HUES48 (cell line): ENCODE measurements around the gene SF3A1.

ENCODE experiments used
- H3K27ac ChIP-seq: one replicate; pipeline ENCODE4 v1.7.0; 2013; ENCODE audit warnings: low read depth, low read length, inconsistent platforms
- H3K27me3 ChIP-seq: 2 replicates; pipeline ENCODE4 v1.6.1; 2013; ENCODE audit warnings: mild to moderate bottlenecking, low read length; ENCODE audit not compliant: control insufficient read depth, insufficient read depth
- H3K36me3 ChIP-seq: 2 replicates; pipeline ENCODE4 v1.6.1; 2013; ENCODE audit warnings: low read length; ENCODE audit not compliant: control insufficient read depth, insufficient read depth
- H3K4me1 ChIP-seq: 2 replicates; pipeline ENCODE4 v1.6.1; 2013; ENCODE audit warnings: mild to moderate bottlenecking, low read length; ENCODE audit not compliant: control insufficient read depth, insufficient read depth
- H3K4me3 ChIP-seq: 2 replicates; pipeline ENCODE4 v1.5.1; 2013; ENCODE audit warnings: mild to moderate bottlenecking, low read depth, low read length
- H3K9ac ChIP-seq: 2 replicates; pipeline ENCODE4 v1.6.1; 2013; ENCODE audit warnings: mild to moderate bottlenecking, low read depth, low read length, moderate library complexity
- H3K9me3 ChIP-seq: 2 replicates; pipeline ENCODE4 v1.6.1; 2013; ENCODE audit warnings: low read length; ENCODE audit not compliant: control insufficient read depth, insufficient read depth

SF3A1 gene

GRCh38 chr22:30290342-30291057 is 66.2 kb downstream of the SF3A1 start:
- Histone ChIP-seq H3K36me3 (peaks cover 12% of the 10 kb centered on the region; the same call in 1 of the 2 replicates), H3K9me3 (no peaks in the 10 kb centered on the region), H3K9ac (no peak overlapping the region), H3K4me1 (peaks cover 18% of the 10 kb centered on the region), H3K4me3 (peak overlapping the region; percentile 83), H3K27ac (no peak overlapping the region), H3K27me3 (no peaks in the 10 kb centered on the region)

GRCh38 chr22:30289980-30290313 is 66.7 kb downstream of the SF3A1 start:
- Histone ChIP-seq H3K9me3 (no peaks in the 10 kb centered on the region), H3K27me3 (no peaks in the 10 kb centered on the region), H3K4me3 (peak overlapping the region; percentile 83), H3K36me3 (peaks cover 12% of the 10 kb centered on the region; the same call in 1 of the 2 replicates), H3K4me1 (peaks cover 18% of the 10 kb centered on the region), H3K9ac (no peak overlapping the region), H3K27ac (no peak overlapping the region)

GRCh38 chr22:30289141-30289979 is 67.3 kb downstream of the SF3A1 start, which contains the start of gene CASTOR1:
Gene CASTOR1, minus strand, starts transcription at chr22:30289505. Its CDS starts 8 bp downstream, at chr22:30289497.
- peak within 1 kb of the TSS; percentile 83 for H3K4me3 ChIP-seq
- peaks cover 12% of the 10 kb centered on the region; the same call in 1 of the 2 replicates for H3K36me3 ChIP-seq
- H3K4me1 ChIP-seq = peaks cover 18% of the 10 kb centered on the region
- no peak within 1 kb of the TSS for H3K9ac ChIP-seq
- no peaks in the 10 kb centered on the region for H3K9me3 ChIP-seq
- H3K27ac ChIP-seq = no peak within 1 kb of the TSS
- H3K27me3 ChIP-seq = no peaks in the 10 kb centered on the region

GRCh38 chr22:30288419-30289140 is 68.1 kb downstream of the SF3A1 start:
- no peak overlapping the region for H3K9ac ChIP-seq
- no peaks in the 10 kb centered on the region for H3K27me3 ChIP-seq
- no peaks in the 10 kb centered on the region for H3K9me3 ChIP-seq
- peaks cover 12% of the 10 kb centered on the region; the same call in 1 of the 2 replicates for H3K36me3 ChIP-seq
- no peak overlapping the region for H3K27ac ChIP-seq
- peaks cover 18% of the 10 kb centered on the region for H3K4me1 ChIP-seq
- H3K4me3 ChIP-seq = peak overlapping the region; percentile 83

GRCh38 chr22:30287648-30288418 is 68.9 kb downstream of the SF3A1 start:
- no peaks in the 10 kb centered on the region for H3K27me3 ChIP-seq
- H3K27ac ChIP-seq = no peak overlapping the region
- H3K9me3 ChIP-seq = no peaks in the 10 kb centered on the region
- H3K9ac ChIP-seq = no peak overlapping the region
- H3K36me3 ChIP-seq = 0 out of 2 replicates have a peak, but pooled peaks cover 9% of the 10 kb centered on the region
- H3K4me3 ChIP-seq = peak overlapping the region; percentile 83
- H3K4me1 ChIP-seq = peaks cover 18% of the 10 kb centered on the region

- H3K9me3 ChIP-seq = no peaks in the 10 kb centered on the region
- no peaks in the 10 kb centered on the region for H3K27me3 ChIP-seq
- H3K9ac ChIP-seq = no peak overlapping the region
- H3K4me1 ChIP-seq = peaks cover 18% of the 10 kb centered on the region
- no peak overlapping the region for H3K4me3 ChIP-seq
- 0 out of 2 replicates have a peak, but pooled peaks cover 2% of the 10 kb centered on the region for H3K36me3 ChIP-seq
- H3K27ac ChIP-seq = no peak overlapping the region
Observed at GRCh38 chr22:30286813-30287647, 69.7 kb downstream of the SF3A1 start.

- Histone ChIP-seq H3K27ac (no peak overlapping the region), H3K9ac (no peak overlapping the region)
Observed at GRCh38 chr22:30286331-30286730, 70.4 kb downstream of the SF3A1 start.

GRCh38 chr22:30285846-30286200 is 70.9 kb downstream of the SF3A1 start:
- no peak overlapping the region for H3K4me3 ChIP-seq
- H3K4me1 ChIP-seq = peaks cover 18% of the 10 kb centered on the region
- no peak overlapping the region for H3K9ac ChIP-seq
- H3K27ac ChIP-seq = no peak overlapping the region
- H3K27me3 ChIP-seq = no peaks in the 10 kb centered on the region
- no peaks in the 10 kb centered on the region for H3K36me3 ChIP-seq
- H3K9me3 ChIP-seq = no peaks in the 10 kb centered on the region

More at GRCh38 chr22:30286331-30286730, 70.4 kb downstream of the SF3A1 start:
- Histone ChIP-seq H3K4me3 (no peak overlapping the region), H3K9me3 (no peaks in the 10 kb centered on the region), H3K4me1 (peaks cover 18% of the 10 kb centered on the region), H3K36me3 (no peaks in the 10 kb centered on the region), H3K27me3 (no peaks in the 10 kb centered on the region)

- H3K36me3 ChIP-seq = no peaks in the 10 kb centered on the region
Observed at GRCh38 chr22:30285176-30285845, 71.4 kb downstream of the SF3A1 start.

More at GRCh38 chr22:30285176-30285845, 71.4 kb downstream of the SF3A1 start:
- Histone ChIP-seq H3K4me3 (no peak overlapping the region), H3K4me1 (peaks cover 14% of the 10 kb centered on the region), H3K9ac (no peak overlapping the region), H3K9me3 (no peaks in the 10 kb centered on the region), H3K27me3 (no peaks in the 10 kb centered on the region), H3K27ac (no peak overlapping the region)
